ENCODE results near the gene ACTC1.

ACTC1 gene

DNA sequence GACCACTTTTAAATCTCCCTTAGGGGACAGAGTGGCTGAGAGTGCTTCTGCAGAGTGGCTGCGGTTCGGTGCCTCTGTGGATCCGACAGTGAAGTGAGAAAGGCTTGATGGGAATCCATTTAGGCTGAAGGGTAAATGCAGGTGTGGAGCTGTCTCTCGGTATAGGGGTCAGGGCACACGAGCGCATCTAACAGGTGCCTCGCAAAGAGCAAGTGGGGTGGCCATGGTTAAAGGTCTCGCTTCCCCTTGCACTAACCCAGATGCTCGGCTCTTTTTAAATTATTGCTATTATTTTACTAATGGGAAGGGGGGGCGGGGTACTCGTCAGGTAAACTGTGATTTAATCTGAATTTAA, 40.0 kb downstream of the ACTC1 start:
- DNase-seq = no peak

DNA sequence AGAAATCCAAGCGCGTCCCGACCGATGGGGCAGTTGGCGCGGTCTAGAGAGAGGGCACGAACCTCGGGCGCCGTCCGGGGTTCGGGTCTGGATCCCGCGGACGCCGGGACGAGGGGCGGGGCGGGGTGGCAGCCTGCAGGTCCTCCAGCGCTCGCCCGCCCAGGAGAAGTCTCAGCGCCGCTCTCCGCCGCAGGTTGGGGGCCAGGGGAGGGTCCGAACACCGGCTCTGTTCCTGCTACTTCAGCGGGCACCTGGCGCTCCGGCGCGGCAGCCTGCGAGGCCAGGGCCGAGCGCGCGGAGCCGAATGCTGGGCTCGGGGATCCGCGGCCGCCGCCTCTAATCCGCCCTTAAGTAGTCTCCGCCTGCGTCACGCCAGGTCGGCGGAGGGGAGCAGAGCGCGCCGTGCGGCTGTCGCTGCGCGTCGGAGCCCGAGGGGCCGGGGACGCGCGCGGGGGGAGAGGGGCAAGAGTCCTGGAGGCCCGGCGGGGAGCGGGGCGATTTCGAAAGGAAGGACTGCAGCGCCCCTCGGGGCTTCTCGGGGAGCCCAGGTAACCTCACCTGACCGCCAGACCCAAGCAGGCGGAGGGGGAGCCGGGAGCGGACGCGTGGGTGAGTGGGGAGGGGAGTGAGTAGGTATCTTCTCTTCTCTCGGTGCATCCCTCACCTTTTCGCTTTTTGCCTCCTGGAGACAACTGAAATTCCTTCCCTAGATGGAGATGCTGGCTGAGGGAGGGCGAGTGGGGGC, 40.5 kb downstream of the ACTC1 start, which contains the start of gene GJD2:
GJD2 (minus strand) TSS at position 325 of the 745 bp plus-strand sequence. CDS start 510 bp downstream, outside the sequence.
- no peak for DNase-seq

DNA sequence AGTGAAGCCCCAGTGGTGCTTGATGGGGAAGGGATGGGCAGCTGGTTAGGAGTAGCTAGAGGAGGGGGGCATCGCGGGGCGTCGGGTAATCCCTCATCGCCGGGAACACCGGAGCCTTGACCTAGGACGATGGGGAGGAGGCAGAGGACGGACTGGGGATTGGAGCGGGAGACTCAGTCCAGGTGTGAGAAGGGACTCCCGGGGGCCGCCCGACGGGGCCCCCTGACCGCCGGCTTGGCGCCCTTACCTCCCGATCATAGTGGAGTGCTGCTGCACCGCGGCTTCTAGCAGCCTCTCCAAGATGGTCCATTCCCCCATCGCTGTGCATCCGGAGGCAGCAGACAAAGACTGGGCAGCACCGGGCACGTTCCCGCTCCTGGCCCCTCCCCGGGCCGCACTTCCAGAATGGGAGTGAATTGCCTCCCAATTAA, 41.2 kb downstream of the ACTC1 start:
- no peak for DNase-seq

DNA sequence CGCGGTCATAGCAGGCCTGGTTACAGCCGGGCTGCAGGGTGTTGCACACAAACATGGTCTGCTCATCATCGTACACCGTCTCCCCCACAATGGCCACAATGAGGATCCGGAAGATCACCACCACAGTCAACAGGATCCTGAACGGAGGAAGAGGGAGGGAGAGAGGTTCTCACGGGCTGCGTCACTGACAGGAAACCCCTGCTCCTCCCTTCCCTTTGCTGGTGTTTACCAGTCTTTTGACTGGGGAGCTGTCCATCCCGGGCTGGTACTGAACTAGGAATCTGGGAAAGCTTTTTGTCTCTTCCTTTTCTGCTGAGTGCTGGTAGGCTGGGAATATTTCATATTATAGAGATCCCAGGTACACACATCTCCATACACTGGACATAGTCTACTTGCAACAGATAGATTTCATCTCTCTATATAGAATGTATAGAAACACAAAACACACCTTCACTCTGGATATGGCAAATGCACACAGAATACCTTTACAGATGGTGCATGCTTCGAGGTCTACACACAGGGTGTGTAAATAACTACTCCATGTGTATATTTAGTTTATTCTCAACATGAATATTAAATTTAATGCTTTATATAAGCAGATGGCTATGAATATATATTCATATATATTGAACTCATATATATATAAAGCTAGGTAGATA, 42.0 kb downstream of the ACTC1 start:
- DNase-seq = no peak

DNA sequence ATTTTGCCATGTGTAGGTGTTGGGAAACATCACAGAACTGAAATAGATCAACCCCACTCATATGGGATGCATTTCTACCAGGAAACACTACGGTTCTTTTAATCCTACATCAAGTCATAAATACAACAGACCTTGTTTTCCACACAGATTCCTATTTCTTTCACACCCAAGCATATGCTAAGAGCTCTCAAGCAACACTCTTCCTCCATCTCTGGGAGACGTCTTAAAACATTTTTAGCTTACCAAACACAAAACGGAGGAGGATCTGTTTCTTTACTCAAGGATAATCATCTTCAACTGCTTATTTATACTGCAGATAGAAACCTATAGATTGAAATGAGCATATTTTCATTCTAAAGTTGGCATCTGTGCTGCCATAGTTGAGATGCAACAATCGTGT, 45.7 kb downstream of the ACTC1 start:
- DNase-seq = no peak
